Fibroblast of gingiva (primary cell): Measurements from ENCODE around the gene ANP32A.
"Not testable (repeated sequence)": the region's sequence is repeated elsewhere in the genome, so short reads cannot be mapped to it uniquely, and the experiment has no call there.

ENCODE experiments used
- DNase-seq: peaks from one replicate; pipeline ENCODE4 v3.0.0-alpha.2; 2011; ENCODE audit warnings: low read depth

Gene ANP32A

GRCh38 chr15:68781766-68782588 is 38.7 kb downstream of the ANP32A start:
- DNase-seq = no peak

GRCh38 chr15:68781217-68781616 is 39.5 kb downstream of the ANP32A start:
- no peak for DNase-seq

- DNase-seq = no peak
Observed at GRCh38 chr15:68778876-68779275, 41.8 kb downstream of the ANP32A start.

- no peak for DNase-seq
Observed at GRCh38 chr15:68776477-68777270, 44.0 kb downstream of the ANP32A start.

GRCh38 chr15:68775671-68776476 is 44.8 kb downstream of the ANP32A start:
- peak; percentile 33 for DNase-seq

GRCh38 chr15:68775236-68775577 is 45.5 kb downstream of the ANP32A start:
- DNase-seq = no peak

- no peak for DNase-seq
Observed at GRCh38 chr15:68774521-68775235, 46.0 kb downstream of the ANP32A start.

GRCh38 chr15:68774120-68774519 is 46.6 kb downstream of the ANP32A start:
- no peak for DNase-seq

- DNase-seq = no peak
Observed at GRCh38 chr15:68773036-68773435, 47.7 kb downstream of the ANP32A start.

- DNase-seq = no peak
Observed at GRCh38 chr15:68770216-68770615, 50.5 kb downstream of the ANP32A start.

GRCh38 chr15:68769702-68770101 is 51.0 kb downstream of the ANP32A start:
- DNase-seq = no peak

- DNase-seq = peak; percentile 51
Observed at GRCh38 chr15:68768321-68768720, 52.4 kb downstream of the ANP32A start.

GRCh38 chr15:68767833-68768232 is 52.9 kb downstream of the ANP32A start:
- DNase-seq = no peak

GRCh38 chr15:68765602-68766368 is 54.9 kb downstream of the ANP32A start:
- DNase-seq = no peak

GRCh38 chr15:68764090-68764489 is 56.6 kb downstream of the ANP32A start:
- DNase-seq = no peak

GRCh38 chr15:68763063-68763462 is 57.6 kb downstream of the ANP32A start:
- DNase-seq = no peak

- not testable (repeated sequence) for DNase-seq
Observed at GRCh38 chr15:68759982-68760579, 60.6 kb downstream of the ANP32A start.

GRCh38 chr15:68755731-68756130 is 65.0 kb downstream of the ANP32A start:
- no peak for DNase-seq

GRCh38 chr15:68751622-68752021 is 69.1 kb downstream of the ANP32A start:
- no peak for DNase-seq

- DNase-seq = peak; percentile 65
Observed at GRCh38 chr15:68749793-68750192, 70.9 kb downstream of the ANP32A start.

GRCh38 chr15:68749365-68749764 is 71.3 kb downstream of the ANP32A start:
- no peak for DNase-seq
